NCI-H2171 treated with DMSO at 0.1 percent for 48 hours (cell line): Measurements from ENCODE around the gene AGPAT2.

Experiments
- DNase-seq: peaks from one replicate; lab custom pipeline; 2025; lab: John Stamatoyannopoulos, UW

Gene AGPAT2

GRCh38 chr9:136661641-136662325 lies 25.5 kb downstream of the AGPAT2 start:
- no peak for DNase-seq

GRCh38 chr9:136660971-136661550 lies 26.2 kb downstream of the AGPAT2 start:
- no peak for DNase-seq

GRCh38 chr9:136659861-136660784 lies 27.1 kb downstream of the AGPAT2 start:
- no peak for DNase-seq

- DNase-seq: no peak
These were observed 28.3 kb downstream of the AGPAT2 start for GRCh38 chr9:136658849-136659535.

GRCh38 chr9:136657974-136658848 lies 29.0 kb downstream of the AGPAT2 start:
- DNase-seq: no peak

GRCh38 chr9:136656795-136657611 lies 30.3 kb downstream of the AGPAT2 start:
- DNase-seq: peak; percentile 56

GRCh38 chr9:136656183-136656738 lies 31.0 kb downstream of the AGPAT2 start:
- DNase-seq: no peak

GRCh38 chr9:136655536-136656182 lies 31.6 kb downstream of the AGPAT2 start:
- no peak for DNase-seq

GRCh38 chr9:136654820-136655535 lies 32.3 kb downstream of the AGPAT2 start:
- no peak for DNase-seq

- DNase-seq: no peak
These were observed 33.8 kb downstream of the AGPAT2 start for GRCh38 chr9:136653323-136654079.

- no peak for DNase-seq
These were observed 35.4 kb downstream of the AGPAT2 start for GRCh38 chr9:136651860-136652259.

GRCh38 chr9:136650648-136651047 lies 36.6 kb downstream of the AGPAT2 start:
- no peak for DNase-seq

GRCh38 chr9:136650021-136650420 lies 37.2 kb downstream of the AGPAT2 start:
- no peak for DNase-seq

GRCh38 chr9:136648751-136649150 lies 38.5 kb downstream of the AGPAT2 start:
- no peak for DNase-seq

- DNase-seq: no peak
These were observed 40.2 kb downstream of the AGPAT2 start for GRCh38 chr9:136646827-136647711.

GRCh38 chr9:136645903-136646754 lies 41.1 kb downstream of the AGPAT2 start:
- DNase-seq: no peak
